Gastrocnemius medialis (tissue), 4 donors: ENCODE measurements around the gene PPIL4. TPM values are rescaled to one million over a fixed set of nuclear protein-coding genes. Genes with fewer than 3 reads are reported as not detected.

ENCODE experiments used
- ATAC-seq, 2 donors: fragments of 150-250 bp; one replicate each; pipeline ENCODE4 v1.9.1; 2016
- DNase-seq, 2 donors: peaks; one replicate each; pipeline ENCODE4 v3.0.0-alpha.2; 2019
- H3K27ac ChIP-seq, 4 donors: fragments of 200-600 bp; sonication (generic); 1 replicate in 1 of 4; 2 replicates in 3 of 4; pipeline ENCODE4 v1.5.1; 2016 to 2018; ENCODE audit warnings: mild to moderate bottlenecking in 2 of 4, moderate library complexity in 1 of 4
- H3K27me3 ChIP-seq, 3 donors: fragments of 200-600 bp; sonication (generic) in 2 of 3; 1 replicate in 1 of 3; 2 replicates in 2 of 3; pipeline versions ENCODE4 v1.5.1 to v1.6.0; 2016 to 2019; ENCODE audit warnings: mild to moderate bottlenecking in 1 of 3, moderate library complexity in 1 of 3
- H3K36me3 ChIP-seq, 2 donors: fragments of 200-600 bp; sonication (generic) in 1 of 2; one replicate each; pipeline ENCODE4 v1.5.1; 2017 to 2018
- H3K4me1 ChIP-seq, 2 donors: fragments of 200-600 bp; sonication (generic) in 1 of 2; one replicate each; pipeline ENCODE4 v1.5.1; 2016 to 2017; ENCODE audit warnings: mild to moderate bottlenecking in 2 of 2
- H3K4me3 ChIP-seq, 4 donors: fragments of 200-600 bp; sonication (generic) in 3 of 4; 1 replicate in 1 of 4; 2 replicates in 3 of 4; pipeline ENCODE4 v1.5.1; 2016 to 2019; ENCODE audit warnings: mild to moderate bottlenecking in 2 of 4
- H3K9me3 ChIP-seq, 3 donors: fragments of 200-600 bp; sonication (generic) in 2 of 3; 1 replicate in 1 of 3; 2 replicates in 2 of 3; pipeline ENCODE4 v1.5.1; 2016 to 2019
- POLR2A ChIP-seq, 2 donors: fragments of 450-650 bp; IDR thresholded peaks; one replicate each; pipeline ENCODE4 v1.6.1; 2017; ENCODE audit warnings: antibody characterized with exemption in 2 of 2, mild to moderate bottlenecking in 2 of 2, moderate library complexity in 2 of 2
- in situ Hi-C, 4 donors: fragments of 200-750 bp; cut with MboI; loops; one replicate each; pipeline versions ENCODE4 v1.15.0 to v1.8.0; 2017; ENCODE audit warnings: low sequenced_read_pairs in 4 of 4
- intact Hi-C: fragments of 100-400 bp; cut with DNase I; formaldehyde crosslinking; loops from one replicate; pipeline ENCODE4 v1.15.1; 2023; ENCODE audit warnings: low total_unique reads
- total RNA-seq, 4 donors: library from RNA; depleted of rRNA; stranded (reverse); fragments of >200 nt; gene quantifications; one replicate each; pipeline versions ENCODE4 v1.1.0 to v1.2.3, GENCODE V29; 2016
- TF ChIP-seq, protein P1 (sequence below), 5 experiments: fragments of 450-650 bp in 3 of 5; fragments of 200-600 bp in 2 of 5; sonication (generic) in 2 of 5; IDR thresholded peaks in 4 of 5; conservative IDR thresholded peaks in 1 of 5; 1 replicate in 4 of 5; 2 replicates in 1 of 5; pipeline ENCODE4 v1.5.1; 2016 to 2019; ENCODE audit warnings: antibody characterized with exemption in 5 of 5, mild to moderate bottlenecking in 3 of 5, moderate library complexity in 3 of 5

PPIL4 gene
- total RNA-seq, 4 donors from 2014 or later = 14.9 to 26.2 (median 18.5) TPM

DNA sequence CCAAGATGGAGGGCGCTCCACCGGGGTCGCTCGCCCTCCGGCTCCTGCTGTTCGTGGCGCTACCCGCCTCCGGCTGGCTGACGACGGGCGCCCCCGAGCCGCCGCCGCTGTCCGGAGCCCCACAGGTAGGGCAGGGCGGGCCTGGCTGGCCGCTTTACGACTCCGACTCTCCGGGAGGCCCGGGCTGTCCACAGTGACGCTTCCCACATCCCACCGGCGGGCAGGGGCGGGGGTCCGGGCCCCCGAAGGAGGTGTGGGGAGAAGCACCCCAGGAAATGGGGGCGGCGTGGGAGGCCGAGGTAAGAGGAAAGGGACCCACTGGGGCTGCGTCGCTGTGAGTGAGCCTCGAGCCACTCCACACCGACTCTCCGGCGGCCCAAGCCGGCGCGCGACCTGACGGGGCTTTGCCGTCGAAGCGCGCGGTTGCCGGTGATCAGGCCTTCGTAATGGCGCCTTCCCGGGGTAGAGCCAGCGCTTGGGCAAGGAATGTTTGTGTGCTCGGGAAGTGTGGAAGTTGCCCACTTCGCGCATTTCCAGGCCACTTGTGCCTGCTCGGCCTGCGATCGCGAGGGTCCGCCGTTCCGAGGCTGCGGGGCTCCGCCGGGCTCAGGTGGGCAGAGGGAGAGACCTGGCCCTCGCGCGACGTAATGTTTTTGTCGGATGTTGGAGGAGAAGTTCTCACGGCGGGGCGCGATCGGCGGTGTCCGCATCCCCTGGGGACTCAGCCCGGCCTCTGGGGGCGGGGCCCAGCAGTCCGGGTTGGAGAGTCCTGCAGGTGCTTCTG is 20.8 kb upstream of the PPIL4 start:
- intact Hi-C loops (loop anchor here (1.0 to 5.0 kb wide), 5 partner anchors 20 to 361 kb away; partner anchors contain the start of genes KATNA1, NUP43, PCMT1 and PPIL4), in situ Hi-C loops (no loop called here)
- TF ChIP-seq, protein P1, sequence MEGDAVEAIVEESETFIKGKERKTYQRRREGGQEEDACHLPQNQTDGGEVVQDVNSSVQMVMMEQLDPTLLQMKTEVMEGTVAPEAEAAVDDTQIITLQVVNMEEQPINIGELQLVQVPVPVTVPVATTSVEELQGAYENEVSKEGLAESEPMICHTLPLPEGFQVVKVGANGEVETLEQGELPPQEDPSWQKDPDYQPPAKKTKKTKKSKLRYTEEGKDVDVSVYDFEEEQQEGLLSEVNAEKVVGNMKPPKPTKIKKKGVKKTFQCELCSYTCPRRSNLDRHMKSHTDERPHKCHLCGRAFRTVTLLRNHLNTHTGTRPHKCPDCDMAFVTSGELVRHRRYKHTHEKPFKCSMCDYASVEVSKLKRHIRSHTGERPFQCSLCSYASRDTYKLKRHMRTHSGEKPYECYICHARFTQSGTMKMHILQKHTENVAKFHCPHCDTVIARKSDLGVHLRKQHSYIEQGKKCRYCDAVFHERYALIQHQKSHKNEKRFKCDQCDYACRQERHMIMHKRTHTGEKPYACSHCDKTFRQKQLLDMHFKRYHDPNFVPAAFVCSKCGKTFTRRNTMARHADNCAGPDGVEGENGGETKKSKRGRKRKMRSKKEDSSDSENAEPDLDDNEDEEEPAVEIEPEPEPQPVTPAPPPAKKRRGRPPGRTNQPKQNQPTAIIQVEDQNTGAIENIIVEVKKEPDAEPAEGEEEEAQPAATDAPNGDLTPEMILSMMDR (IDR thresholded peaks at IDR 0.05 in 4 of 5, conservative IDR thresholded peaks at IDR 0.05 in 1 of 5) = no peak
- peak; percentile 46 to 56 for TF ChIP-seq POLR2A (IDR thresholded peaks at IDR 0.05)

DNA sequence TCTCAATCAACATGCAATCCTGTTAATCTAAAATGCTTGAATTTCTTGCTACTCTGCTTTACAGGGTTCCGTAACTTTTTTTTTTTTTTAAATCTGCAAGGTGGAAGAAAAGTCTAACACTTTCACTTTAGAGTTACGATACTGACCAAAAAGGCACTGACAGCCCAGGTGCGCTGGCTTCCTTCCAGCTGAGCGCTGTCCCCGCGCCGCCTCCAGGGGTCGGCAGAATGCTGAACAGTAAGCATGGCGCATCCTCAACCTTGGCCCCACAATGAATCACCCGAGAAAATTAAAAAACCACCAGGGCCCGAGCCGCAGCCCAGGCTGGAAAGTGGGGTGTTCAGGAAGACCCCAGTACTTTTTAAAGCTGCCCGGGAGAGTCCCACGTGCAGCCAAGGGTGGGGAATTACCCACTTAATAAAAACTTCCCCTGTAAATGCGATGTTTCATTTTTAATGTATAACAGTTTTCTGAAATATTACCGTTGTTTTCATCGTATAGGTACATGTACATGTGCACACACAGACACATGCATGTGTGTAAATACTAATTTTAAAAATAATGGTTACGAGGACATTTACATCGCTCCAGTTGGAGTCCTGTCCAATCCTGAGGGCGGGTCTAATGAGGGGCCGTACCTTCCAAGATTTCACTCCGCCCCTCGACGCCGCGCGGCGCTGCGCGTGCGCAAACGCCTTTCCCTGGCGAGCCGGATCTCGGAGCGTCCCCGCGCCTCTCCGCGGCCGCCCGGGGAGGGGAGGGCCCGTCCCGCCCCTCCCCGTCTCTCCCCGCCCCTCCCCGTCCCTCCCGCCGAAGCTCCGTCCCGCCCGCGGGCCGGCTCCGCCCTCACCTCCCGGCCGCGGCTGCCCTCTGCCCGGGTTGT is 19.9 kb upstream of the PPIL4 start, which contains the start of gene GINM1:
TSS of gene GINM1 (plus strand) at position 849 of the 883 bp plus-strand sequence. CDS start 40 bp downstream, outside the sequence.
- Histone ChIP-seq H3K36me3 (no peaks in the 10 kb centered on the region), H3K9me3 (no peaks in the 10 kb centered on the region), H3K4me1 (peaks cover 14 to 22% of the 10 kb centered on the region in 2 donors), H3K27ac (peak within 1 kb of the TSS; percentile 89 to 96 (median 94)), H3K27me3 (no peaks in the 10 kb centered on the region), H3K4me3 (peak within 1 kb of the TSS; percentile 90 to 97 (median 95))
- peak; percentile 84 to 92 for DNase-seq
- ATAC-seq = peak; percentile 90 to 93
- intact Hi-C loops = loop anchor here (1.0 to 5.0 kb wide), 5 partner anchors 19 to 362 kb away; partner anchors contain the start of genes KATNA1, NUP43, PCMT1 and PPIL4
- TF ChIP-seq POLR2A (IDR thresholded peaks at IDR 0.05) = no peak
- TF ChIP-seq, protein P1 (IDR thresholded peaks at IDR 0.05 in 4 of 5, conservative IDR thresholded peaks at IDR 0.05 in 1 of 5) = peak; percentile 58 to 76 (median 66)
- in situ Hi-C loops = no loop called here

More for the DNA sequence above, 20.8 kb upstream of the PPIL4 start:
- no peaks in the 10 kb centered on the region for H3K27me3 ChIP-seq
- peak overlapping the region; percentile 89 to 96 (median 94) for H3K27ac ChIP-seq
- DNase-seq = peak in 1 of 2 donors; percentile 34
- H3K9me3 ChIP-seq = no peaks in the 10 kb centered on the region
- peaks cover 14 to 22% of the 10 kb centered on the region in 2 donors for H3K4me1 ChIP-seq
- H3K36me3 ChIP-seq = no peaks in the 10 kb centered on the region
- peak overlapping the region; percentile 90 to 97 (median 95) for H3K4me3 ChIP-seq
- peak; percentile 55 to 58 for ATAC-seq

DNA sequence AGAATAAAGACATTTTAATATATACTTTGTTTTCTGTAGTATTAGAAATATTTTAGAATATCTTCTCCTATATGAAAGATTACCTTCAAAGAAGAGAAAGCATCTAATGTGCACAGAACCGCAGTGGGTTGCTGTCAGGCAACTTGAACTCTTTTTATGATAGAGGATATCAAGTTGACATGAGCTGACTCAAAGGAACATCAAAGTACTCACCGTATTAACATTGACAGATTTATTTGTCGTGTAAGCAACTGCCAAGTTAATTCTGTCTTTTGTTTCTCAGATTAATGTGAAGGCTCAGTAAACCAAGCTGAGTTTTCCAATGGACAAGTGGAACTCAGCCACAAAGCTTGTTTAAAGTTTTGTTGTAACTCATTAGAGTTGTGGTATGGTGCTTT is 18.1 kb upstream of the PPIL4 start:
- Histone ChIP-seq H3K27me3 (no peaks in the 10 kb centered on the region), H3K4me3 (no peak overlapping the region), H3K27ac (peak overlapping the region in 2 of 4 donors; percentile 75 to 85), H3K9me3 (no peaks in the 10 kb centered on the region), H3K4me1 (peaks cover 14 to 22% of the 10 kb centered on the region in 2 donors), H3K36me3 (no peaks in the 10 kb centered on the region)
- ATAC-seq (no peak), DNase-seq (no peak)
- in situ Hi-C loops (no loop called here), intact Hi-C loops (no loop called here)
- TF ChIP-seq, protein P1 (IDR thresholded peaks at IDR 0.05 in 4 of 5, conservative IDR thresholded peaks at IDR 0.05 in 1 of 5) = no peak
- TF ChIP-seq POLR2A (IDR thresholded peaks at IDR 0.05) = no peak

DNA sequence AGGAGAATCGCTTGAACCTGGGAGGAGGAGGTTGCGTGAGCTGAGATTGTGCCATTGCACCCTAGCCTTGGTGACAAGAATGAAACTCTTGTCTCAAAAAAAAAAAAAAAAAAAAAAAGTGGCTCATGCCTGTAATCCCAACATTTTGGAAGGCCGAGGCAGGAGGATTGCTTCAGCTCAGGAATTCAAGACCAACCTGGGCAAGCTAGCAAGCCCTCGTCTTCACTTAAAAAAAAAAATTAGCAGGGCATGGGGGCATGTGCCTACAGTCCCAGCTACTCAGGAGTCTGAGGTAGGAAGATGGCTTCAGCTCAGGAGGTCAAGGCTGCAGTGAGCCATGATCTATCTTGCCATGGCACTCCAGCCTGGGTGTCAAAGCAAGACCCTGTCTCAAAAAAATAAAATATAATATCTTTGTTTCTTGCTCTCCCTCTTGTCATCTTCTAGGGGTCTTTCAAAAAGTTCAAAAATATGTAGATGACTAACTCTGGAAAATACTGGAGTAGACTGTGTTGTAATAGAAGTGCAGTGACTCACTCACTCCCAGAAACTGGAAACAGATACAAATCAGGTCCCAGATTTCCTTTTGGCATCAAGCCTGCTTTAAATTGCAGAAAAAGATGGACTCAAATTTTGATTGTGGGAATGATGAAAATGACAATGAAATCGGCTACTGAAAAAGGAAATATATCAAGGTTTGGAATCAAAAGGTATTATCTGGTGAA is 17.5 kb upstream of the PPIL4 start:
- TF ChIP-seq, protein P1 (IDR thresholded peaks at IDR 0.05 in 4 of 5, conservative IDR thresholded peaks at IDR 0.05 in 1 of 5) = no peak
- TF ChIP-seq POLR2A (IDR thresholded peaks at IDR 0.05) = no peak
- DNase-seq (no peak), ATAC-seq (no peak)
- Histone ChIP-seq H3K9me3 (no peaks in the 10 kb centered on the region), H3K27ac (peak overlapping the region in 2 of 4 donors; percentile 75 to 85), H3K36me3 (no peaks in the 10 kb centered on the region), H3K27me3 (no peaks in the 10 kb centered on the region), H3K4me1 (peaks cover 14 to 20% of the 10 kb centered on the region in 2 donors), H3K4me3 (no peak overlapping the region)
- intact Hi-C loops (no loop called here), in situ Hi-C loops (no loop called here)
